Measurements from ENCODE around the gene GSN.

DNA sequence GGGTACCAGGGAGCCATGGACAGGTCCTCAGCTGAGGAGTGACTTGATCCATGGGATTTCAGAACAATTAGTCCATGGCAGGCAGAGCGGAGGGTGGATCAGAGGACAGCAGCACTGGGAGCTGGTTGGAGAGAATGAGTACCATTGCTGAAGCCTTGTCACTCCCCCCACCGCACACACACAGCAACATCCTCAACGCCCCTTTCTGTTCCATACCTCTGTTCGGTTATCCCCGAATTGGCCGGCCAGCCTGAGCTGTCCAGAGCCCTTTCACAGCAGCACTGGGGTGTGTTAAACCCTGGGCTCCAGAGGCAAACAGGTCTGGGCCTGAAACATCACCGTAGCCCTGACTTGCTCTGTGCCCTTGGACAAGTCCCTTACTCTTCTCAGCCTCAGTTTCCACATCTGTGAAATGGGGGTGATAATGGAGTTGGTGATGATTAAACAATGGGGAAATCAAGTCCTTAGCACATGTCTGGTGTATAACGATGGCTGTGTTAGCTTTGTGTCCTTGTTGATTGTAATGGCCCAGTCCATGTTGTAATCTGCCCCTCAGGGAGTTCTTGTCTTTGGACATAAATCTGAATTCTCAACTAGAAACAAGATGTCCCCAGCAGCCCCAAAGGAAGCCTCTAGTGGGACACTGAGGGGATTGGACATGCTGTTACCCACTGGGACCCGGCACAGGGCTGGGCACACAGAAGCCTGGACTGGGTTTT, 16.9 kb downstream of the GSN start:
- TF ChIP-seq EZH2phosphoT487 (IDR thresholded peaks at IDR 0.05; ENCODE audit: borderline replicate concordance) (no peak), CTCF (conservative IDR thresholded peaks at IDR 0.05; ENCODE audit: low read length) (no peak)
